Stimulated activated CD8-positive, alpha-beta memory T cell treated with anti-CD3 and anti-CD28 coated beads, Interleukin-7, amount 100 ng/mL, for 1 hour (primary cell): ENCODE results near the gene RAB37.
A peak's percentile ranks its signal among the peaks of the same experiment; 100 is the strongest.

Experiments
- DNase-seq, 2 donors: peaks; one replicate each; pipeline ENCODE4 v3.0.0-alpha.2; 2020; ENCODE audit warnings: low read depth in 2 of 2

RAB37 gene

DNA sequence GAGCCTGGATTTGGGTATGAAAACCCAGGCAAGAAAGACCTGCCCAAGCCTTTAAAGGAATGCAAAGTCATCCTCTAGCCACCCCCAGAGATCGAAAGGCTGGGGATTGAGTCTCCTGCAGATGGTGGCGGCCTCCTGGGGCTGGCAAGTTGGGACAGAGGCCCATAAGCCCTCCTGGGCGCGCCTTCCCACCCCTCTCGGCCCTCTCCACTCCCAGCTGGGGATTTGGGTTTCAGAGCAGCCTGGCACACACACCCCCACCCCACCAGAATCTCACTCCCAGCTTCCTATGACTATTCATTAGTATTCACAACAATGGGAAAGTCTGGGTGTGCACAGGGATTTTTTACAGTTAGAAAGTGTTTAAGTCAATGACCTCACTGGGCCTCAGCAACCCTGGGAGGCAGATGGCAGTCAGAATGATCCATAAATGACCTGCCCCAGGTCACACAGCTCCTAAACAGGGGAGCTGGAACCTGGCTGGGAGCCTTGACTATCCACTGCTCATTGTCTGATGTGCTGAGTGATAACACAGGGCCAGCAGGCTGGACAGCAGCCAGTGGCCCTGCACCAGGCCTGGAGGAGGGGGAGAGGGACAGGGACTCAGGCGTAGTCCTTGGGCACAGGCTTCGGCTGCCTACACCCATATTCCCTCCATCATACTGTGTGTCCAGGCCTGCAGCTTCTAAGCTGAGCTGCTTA is 23.5 kb downstream of the RAB37 start:
- DNase-seq, result no peak

DNA sequence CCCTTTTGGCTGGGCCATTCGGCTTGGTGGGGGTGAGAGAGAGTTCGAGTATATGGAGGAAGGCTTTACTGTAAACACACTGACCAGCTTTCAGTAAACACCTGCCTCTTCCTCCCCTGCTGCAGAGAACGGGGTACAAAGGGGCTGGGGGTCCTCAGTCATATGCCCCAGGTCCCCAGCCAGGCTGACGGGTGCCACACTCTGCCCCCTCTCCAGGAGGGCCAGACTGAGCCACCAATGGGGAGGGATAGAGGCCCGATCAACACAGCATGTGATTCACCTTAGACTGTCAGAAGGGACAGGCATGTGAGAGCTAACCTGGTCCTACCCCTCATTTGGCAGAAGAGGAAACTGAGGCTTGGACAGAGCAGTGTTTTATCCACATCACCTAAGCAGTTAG is 24.4 kb downstream of the RAB37 start:
- no peak for DNase-seq

DNA sequence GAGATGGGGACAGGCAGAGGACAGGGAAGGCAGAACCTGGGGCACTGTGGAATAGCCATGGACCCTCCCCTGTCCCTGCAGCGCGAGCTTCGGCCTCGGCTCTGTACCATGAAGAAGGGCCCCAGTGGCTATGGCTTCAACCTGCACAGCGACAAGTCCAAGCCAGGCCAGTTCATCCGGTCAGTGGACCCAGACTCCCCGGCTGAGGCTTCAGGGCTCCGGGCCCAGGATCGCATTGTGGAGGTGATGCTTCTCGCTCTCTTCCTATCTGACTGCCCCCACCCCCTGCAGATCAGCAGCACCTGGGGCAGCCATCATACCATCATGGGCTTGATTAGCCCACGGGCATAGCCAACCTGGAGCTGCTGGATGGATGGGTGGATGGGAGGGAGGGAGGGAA is 24.9 kb downstream of the RAB37 start:
- DNase-seq, result no peak

DNA sequence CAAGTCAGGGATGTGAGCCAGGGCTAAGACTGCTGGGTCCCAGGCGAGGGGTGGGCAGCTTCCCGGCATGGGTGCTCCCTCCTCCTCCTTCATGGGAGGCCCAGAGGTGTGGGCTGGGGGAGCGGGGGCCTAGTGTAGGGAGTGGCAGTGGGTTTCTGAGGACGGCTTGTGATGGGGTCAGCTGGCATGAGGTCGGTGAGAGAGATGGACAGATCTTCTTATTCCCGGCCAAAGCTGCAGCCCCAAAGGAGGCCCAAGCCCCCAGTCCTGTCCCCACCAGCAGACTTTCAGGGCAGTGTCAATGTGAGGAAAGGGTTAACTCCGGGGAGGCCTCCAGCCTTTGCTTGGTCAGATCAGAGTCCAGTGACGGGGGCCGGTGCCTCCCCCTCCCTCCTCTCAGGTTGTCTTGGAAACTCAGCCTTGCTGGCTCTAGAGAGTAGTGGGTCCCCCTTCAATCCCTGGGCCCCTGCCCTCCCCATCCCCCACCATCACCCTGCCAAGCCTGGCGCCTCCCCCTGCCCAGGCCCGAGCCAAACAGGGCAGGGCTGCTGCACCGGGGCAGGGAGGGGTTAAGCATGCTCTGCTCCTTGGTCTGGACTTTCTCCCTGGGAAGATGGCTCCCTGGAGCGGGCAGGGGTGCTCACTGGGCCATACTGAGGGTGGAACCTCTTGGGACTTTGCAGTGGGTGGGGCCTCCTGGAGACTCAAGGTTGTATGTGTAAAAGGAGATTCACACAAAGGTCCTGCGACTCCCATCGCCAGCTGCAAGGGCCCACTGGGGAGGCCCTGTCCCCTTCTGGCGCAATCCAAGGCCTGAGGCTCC is 26.7 kb downstream of the RAB37 start:
- DNase-seq, result no peak

DNA sequence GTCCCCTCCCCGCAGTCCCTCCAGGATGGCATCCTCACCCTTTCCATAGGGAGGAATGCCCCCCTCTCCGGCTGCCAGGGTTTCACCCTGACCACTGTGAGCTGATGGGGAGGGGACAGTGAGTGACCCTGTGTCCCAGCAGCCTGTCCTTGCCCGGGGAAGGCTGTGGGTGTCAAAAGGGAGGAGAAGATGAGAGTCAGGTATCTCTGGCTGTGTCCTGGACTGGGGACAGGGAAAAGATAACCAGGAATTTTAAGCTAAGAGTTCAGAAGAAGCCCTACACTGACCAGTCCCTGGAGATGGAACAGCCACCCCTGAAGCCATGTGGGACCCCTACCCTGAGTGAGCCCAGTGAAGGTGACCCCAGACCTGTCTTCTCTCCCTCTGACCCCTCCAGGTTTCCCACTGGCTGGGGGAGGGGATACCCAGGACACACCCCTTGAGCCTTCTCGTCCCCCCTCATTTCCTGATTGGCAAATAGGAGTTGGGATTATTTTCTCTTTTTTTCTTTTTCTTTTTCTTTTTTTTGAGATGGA is 27.8 kb downstream of the RAB37 start:
- DNase-seq, result no peak

DNA sequence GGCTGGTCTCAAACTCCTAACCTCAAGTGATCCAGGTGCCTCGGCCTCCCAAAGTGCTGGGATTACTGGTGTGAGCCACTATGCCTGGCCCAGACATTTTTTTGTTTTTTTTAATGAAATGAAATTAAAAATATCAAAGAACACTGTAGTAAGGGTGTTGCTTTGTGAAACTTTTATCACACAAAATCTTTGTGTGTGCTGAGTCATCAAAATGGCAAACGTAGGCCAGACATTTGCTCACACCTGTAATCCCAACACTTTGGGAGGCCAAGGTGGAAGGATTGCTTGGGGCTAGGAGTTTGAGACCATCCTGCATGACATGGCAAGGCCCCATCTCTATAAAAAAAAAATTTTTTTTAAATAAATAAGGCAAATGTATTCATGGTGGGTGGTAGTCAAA is 29.4 kb downstream of the RAB37 start:
- DNase-seq, result no peak

DNA sequence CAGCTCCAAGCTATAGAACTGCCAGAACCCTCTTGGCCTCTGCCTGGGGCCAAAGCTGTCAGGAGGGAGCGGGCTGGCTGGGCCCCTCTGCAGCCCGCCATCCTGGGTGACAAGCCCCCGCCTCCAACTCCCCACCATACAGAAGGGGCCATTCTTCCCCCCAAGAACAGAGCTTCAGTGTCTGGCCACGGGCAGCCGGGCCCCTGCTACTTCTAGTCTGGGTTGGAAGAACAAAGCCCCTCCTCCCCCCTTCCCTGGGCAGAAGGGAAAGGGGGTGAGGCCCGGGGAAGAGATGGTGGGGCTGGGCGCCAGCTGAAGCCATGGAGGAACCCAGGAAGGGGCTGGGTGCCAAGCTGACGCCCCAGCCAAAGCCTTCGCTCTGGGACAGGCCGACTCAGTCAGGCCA is 30.1 kb downstream of the RAB37 start:
- DNase-seq, result no peak

DNA sequence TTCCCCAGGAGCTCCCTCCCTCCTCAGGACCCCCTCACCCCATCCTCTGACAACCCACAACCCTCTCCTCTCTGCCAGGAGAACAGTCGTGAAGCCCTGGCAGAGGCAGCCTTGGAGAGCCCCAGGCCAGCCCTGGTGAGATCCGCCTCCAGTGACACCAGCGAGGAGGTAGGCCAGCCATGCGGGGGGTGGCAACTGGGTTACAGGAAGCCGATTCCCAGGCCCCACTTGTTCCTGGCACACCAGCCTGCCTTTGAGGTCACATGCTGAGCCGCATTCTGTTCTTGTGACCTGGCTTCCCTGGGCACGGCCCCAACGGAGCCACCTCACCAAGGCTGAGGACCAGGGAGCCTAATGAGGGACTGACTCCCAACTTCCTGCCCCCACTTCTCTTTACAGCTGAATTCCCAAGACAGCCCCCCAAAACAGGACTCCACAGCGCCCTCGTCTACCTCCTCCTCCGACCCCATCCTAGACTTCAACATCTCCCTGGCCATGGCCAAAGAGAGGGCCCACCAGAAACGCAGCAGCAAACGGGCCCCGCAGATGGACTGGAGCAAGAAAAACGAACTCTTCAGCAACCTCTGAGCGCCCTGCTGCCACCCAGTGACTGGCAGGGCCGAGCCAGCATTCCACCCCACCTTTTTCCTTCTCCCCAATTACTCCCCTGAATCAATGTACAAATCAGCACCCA is 31.2 kb downstream of the RAB37 start:
- DNase-seq, result no peak

DNA sequence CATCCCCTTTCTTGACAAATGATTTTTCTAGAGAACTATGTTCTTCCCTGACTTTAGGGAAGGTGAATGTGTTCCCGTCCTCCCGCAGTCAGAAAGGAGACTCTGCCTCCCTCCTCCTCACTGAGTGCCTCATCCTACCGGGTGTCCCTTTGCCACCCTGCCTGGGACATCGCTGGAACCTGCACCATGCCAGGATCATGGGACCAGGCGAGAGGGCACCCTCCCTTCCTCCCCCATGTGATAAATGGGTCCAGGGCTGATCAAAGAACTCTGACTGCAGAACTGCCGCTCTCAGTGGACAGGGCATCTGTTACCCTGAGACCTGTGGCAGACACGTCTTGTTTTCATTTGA is 31.7 kb downstream of the RAB37 start:
- DNase-seq, result no peak

DNA sequence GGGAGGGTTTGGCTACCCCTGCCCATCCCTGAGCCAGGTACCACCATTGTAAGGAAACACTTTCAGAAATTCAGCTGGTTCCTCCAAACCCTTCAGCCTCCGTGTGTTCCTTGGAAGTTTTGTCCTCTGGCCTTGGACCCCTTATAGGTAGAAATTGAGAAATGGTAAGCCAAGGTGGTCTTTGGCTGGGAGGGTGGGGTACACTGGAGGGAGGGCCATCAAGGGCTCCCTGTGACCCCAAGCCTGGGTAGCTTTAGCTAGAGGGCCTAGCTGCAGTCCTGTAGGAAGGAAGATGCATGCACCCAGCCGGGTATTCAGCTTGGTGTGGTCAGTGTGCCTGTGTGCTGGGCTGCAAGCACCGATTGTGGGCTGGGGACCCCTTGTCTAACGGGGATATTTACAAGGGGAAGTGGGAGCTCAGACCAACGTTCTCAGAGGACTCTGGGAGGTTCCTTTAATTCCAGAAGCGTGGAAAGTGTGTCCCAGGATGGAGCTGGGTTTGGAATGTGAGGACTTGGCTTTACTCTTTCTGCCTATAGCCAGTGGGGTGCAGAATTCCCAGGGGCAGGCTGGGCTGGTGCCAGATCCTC is 32.3 kb downstream of the RAB37 start:
- no peak for DNase-seq

DNA sequence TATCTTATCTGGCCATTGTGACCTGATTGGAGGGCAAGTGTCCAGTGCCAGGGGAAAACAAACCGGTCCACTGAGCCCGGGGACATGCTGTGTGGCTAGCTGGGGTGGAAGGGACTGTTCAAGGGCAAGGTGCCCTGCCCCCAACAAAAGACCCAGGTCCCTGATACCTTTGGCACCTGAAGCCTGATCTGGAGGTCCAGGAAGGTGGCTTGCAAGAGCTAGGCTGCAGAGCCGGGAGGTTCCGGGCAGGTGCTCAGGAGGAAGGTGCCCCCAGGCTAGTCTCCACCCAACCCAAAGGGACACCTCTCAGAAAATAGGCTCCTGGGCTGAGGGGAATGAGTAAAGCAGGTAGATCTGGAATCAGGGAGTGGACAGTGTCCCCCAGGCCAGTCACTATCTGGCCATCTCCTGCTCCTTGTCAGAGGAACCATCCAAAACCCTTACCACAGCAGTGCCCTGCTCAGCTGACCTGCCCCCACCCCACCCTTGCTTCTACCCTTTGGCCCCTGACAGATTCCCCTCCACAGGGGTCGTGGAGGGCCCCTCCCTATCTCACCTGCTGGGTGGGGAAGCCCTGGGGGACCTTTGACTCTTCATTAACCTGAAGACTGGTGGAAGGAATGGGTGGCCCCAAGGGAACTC is 32.9 kb downstream of the RAB37 start:
- DNase-seq, result no peak

DNA sequence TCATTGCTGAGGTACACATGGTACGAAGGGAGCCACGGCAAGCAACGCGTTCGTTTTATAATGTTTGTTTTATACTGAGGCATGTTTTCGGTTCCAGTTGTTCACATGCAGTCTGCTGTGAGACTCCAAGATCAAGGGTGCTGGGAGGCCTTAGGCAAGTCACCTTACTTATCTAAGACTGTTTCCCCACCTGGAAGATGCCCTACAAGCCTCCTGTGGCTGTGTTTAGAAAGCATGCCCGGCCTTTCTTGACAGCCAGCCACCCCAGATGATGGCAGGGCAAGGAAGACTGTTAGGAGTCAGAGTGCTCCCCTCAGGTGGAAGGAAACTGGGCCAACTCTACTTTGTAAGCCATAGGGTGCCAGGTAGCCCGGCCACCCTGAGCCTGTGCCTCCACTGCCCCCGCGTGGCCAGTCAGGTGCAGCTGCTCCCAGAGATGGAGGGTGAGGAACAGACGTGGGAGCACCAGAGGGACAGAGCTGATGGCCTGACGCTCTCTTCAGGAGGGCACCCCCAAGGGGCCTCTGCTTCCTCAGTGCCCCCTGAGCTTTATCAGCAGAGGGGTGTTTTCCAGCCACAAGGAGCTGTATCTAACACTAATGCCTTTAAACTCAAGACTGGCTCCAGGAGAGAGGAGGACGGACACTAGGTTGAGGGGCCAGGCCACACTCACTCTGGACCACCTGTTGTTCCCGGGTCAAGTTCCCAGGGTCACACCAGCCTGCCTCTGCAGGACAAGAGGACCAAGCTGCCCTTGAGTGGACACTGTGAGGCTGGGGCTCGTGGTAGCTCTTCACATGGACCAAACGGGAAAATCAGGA is 33.7 kb downstream of the RAB37 start:
- peak in 1 of 2 donors; percentile 61 for DNase-seq

DNA sequence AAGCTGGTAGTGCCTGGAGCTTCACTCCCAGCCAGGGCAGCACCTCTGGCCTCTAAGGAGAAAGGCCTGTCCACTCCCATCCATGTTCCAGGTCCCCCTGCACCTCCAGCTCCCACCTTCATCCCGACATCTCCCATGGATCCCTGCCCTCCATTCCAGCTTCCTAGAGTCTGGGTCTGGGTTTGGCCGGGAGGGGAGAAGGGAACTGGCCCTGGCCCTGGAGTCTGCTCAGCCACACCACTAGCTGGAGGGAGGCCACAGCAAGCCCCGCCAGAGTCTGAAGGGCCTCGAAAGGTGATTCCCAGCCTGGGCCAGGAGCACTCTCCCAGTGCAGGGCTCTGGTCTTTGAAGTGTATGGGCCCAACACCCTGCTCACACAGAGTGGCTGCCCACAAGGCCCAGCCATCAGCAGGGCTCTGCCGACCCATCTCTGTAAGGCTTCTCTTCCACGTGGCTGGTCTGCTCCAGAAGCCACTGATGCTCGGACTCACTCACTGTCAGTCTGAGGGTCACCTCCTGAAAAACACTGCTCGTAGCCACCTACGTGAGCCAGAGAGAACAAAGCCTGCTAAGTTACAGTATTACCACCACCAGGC is 34.4 kb downstream of the RAB37 start:
- DNase-seq, result no peak

DNA sequence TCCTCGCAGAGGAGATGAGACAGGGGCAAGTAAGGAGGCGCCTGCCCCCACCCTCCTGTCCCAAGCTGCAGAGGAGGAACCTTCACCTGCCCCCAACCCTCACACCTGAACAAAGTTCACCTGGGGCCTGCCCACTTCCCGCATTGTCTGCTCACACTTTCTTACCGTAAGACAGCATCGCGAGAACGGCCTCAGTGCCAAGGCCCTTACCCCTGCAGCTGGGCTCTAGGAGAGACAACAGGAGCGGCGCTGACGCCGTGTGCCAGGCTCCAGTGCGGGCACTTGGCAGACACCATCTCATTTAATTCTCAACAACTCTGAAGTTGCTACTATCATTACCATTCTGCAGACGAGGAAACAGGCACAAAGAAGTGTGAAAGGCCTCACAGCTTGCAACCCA is 35.0 kb downstream of the RAB37 start:
- no peak for DNase-seq

DNA sequence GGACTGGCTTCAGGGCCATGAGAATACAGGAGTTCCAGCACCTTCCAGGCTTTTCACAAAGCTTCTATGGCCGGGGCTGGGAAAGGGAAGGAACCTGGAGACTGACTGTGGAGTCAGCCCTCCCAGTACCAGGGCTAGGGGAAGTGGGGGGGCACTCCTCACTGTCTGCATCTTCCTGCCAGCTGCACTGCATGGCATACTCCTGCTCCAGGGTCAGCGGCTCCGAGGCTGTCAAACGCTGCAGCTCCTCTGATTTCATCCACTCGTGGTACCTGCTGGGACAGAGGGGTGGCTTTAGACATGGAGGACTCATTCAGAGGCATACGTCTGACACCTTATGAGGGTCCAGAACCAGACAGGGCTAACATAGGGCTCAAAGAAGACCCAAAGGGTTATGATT is 36.4 kb downstream of the RAB37 start:
- no peak for DNase-seq

DNA sequence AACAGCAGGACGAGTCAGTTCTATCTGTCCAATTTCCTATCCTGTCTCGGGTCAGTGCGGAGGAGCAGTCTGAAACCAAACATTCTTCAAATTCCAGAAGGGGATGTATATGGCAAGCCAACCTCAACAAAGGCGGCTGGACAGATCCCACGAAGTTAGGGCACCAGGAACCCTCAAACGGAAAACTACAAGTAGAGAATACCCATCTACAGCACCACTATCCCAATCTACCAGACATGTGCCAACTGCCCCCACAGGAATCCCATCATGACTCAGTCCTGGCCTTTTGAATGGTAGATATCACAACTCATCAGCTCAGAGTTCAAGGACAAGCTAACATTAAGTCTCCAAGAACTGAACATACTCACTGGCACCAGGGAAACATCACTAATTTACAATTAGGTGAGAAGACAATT is 36.8 kb downstream of the RAB37 start:
- DNase-seq, result no peak

DNA sequence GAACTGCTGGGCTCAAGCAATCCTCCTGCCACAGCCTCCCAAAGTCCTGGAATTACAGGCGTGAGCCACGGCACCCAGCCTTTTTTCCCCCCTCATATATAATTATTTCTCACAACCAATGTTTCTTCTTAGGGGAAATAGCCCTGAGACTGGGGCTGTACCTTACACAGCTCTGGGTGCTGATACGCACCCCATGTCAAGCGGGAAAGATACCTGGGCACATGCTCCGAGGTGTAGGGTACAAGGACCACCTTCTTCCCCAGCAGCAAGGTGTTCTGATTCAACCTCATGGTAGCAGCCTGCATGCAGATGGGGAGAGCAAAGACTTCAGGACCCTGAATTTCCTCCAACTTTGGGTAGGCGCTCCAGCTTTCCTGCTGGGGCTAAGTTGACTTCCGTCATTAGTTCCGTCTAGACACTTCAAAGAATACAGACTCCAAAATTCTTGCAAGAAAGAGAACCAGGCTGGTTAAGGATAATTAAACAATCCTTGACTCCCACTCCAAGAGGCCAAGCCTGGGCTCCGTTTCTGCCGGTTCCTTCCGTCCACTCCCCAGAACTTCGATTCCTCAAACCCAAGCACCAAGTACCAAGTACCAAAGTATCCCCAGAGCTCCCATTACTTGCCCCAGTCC is 38.5 kb downstream of the RAB37 start:
- no peak for DNase-seq

DNA sequence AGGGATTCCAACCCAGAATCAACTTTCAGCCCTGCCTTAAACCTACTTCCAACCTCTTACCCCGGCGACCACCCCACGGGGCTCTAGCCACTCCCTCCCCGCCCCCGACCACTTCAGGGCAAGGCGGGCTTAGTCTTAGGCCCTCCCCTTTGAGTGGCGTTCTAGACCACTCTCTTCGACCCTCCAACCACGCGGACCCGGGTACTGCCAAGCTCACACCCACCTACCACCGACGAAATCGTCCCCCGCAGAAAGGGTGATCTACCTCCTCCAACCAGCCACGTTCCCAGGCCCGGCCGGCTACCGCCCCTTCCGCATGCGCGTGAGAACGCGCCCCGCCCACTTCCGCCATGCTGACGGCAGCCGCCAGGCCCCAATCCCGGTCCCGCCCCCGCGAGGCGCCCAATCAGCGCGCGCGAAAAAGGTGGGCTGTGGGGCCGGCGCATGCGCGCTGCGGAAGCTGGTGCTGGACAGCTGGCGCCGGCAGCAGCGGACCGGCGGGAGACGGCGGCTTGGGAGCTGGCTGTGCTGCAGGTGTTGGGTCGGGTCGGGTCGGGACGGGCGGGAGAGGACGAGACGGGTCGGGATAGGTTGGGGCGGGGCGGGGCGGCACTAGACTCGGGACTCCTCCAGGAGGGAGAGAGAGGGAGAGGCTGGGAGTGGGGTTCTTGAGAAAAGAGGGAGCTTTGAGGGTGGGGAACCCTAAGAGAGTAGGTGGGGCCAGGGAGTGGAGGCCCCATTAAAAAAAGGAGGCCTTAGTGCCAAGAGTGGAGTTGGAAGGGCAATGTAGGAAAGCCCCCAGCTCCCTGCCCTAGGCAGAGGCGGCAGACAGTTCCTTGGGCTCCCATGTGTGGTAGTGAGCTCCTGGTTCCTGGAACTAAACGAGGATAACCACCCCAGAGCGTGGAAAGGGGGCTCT is 39.2 kb downstream of the RAB37 start, which contains the start of gene NAT9:
Gene NAT9, minus strand, starts transcription at position 302 of the 919 bp plus-strand sequence. CDS start 647 bp downstream, outside the sequence.
- peak; percentile 99 for DNase-seq

DNA sequence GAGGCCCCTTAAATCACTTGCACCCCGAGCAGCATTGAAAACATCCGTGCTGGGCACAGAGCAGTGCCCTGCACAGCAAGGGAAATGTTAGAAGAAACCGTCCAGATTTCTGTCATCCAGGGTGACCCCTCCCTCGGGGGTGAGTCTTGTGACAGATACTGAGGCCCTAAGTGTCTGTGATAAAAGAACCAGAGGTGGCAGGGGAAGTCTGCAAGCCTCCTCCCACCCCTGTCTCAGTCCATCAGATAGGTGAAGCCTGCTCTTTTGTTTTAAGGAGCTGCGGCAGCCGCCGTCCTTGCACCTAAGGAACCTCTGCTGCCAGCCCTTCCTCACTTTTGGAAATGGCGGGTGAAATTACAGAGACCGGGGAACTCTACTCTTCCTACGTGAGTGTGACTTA is 39.9 kb downstream of the RAB37 start:
- DNase-seq, result no peak
